H1 (cell line): ENCODE data around the gene ATE1. TPM values are rescaled to one million over a fixed set of nuclear protein-coding genes. Genes with fewer than 3 reads are reported as not detected.

Experiments used
- CTCF ChIA-PET: fragments of 300-600 bp; sonication (Branson Sonifier 250); formaldehyde crosslinking; loops from one replicate; lab custom pipeline; 2021; ENCODE audit not compliant: partially characterized antibody; lab: Charles Lee
- POLR2A ChIA-PET: fragments of 300-600 bp; sonication (Branson Sonifier 250); formaldehyde crosslinking; loops from one replicate; lab custom pipeline; 2021; ENCODE audit warnings: inconsistent platforms; ENCODE audit not compliant: partially characterized antibody; lab: Charles Lee
- DNase-seq, 2 experiments: peaks; one replicate each; pipeline versions ENCODE4 v3.0.0 to v3.0.0-alpha.2; 2010 to 2022; ENCODE audit warnings: low spot score in 2 of 2, low read depth in 1 of 2, mixed read lengths in 1 of 2
- FAIRE-seq: peaks from 2 replicates; lab custom pipeline; 2011; peaks lifted over from hg19 to GRCh38; lab: Jason Lieb, UNC
- H2AFZ ChIP-seq: 2 replicates; pipeline ENCODE4 v1.8.1; 2012; ENCODE audit warnings: low read length, inconsistent platforms
- H2AK5ac ChIP-seq: 2 replicates; pipeline ENCODE4 v1.6.1; 2013; ENCODE audit warnings: low read depth, low read length
- H2BK120ac ChIP-seq: replicated peaks from 2 replicates; pipeline ENCODE3; 2013; ENCODE audit warnings: low read depth, low read length, inconsistent platforms
- H2BK12ac ChIP-seq: 2 replicates; pipeline ENCODE4 v1.6.1; 2013; ENCODE audit warnings: low read depth, low read length
- H2BK15ac ChIP-seq: 2 replicates; pipeline ENCODE4 v1.6.1; 2013; ENCODE audit warnings: low read length
- H2BK20ac ChIP-seq: 2 replicates; pipeline ENCODE4 v1.6.1; 2013; ENCODE audit warnings: low read length
- H2BK5ac ChIP-seq: 2 replicates; pipeline ENCODE4 v1.6.1; 2013; ENCODE audit warnings: low read depth, low read length
- H3K14ac ChIP-seq: 2 replicates; pipeline ENCODE4 v1.6.1; 2013; ENCODE audit warnings: inconsistent platforms; ENCODE audit not compliant: insufficient read length
- H3K18ac ChIP-seq: 2 replicates; pipeline ENCODE4 v1.6.1; 2013; ENCODE audit warnings: low read length; ENCODE audit errors: extremely low read depth
- H3K23ac ChIP-seq: 2 replicates; pipeline ENCODE4 v1.6.1; 2013; ENCODE audit warnings: inconsistent platforms; ENCODE audit not compliant: insufficient read length
- H3K23me2 ChIP-seq: 2 replicates; pipeline ENCODE4 v1.6.1; 2013; ENCODE audit warnings: low read depth, low read length
- H3K27ac ChIP-seq: 2 replicates; pipeline ENCODE4 v1.6.1; 2011; ENCODE audit warnings: low read depth, low read length, inconsistent platforms
- H3K27me3 ChIP-seq, 4 experiments: replicated peaks in 1 of 4; 1 replicate in 1 of 4; 2 replicates in 3 of 4; pipeline versions ENCODE4 v1.6.1 to v1.8.1; 2011 to 2013; ENCODE audit warnings: low read length in 3 of 4, mild to moderate bottlenecking in 3 of 4, inconsistent platforms in 2 of 4, mixed read lengths in 2 of 4, moderate library complexity in 1 of 4; ENCODE audit not compliant: control insufficient read depth in 3 of 4, insufficient read depth in 3 of 4; ENCODE audit errors: extremely low read depth in 1 of 4
- H3K36me3 ChIP-seq, 4 experiments: 2 replicates each; pipeline versions ENCODE4 v1.6.1 to v1.8.1; 2011 to 2013; ENCODE audit warnings: mild to moderate bottlenecking in 4 of 4, low read length in 3 of 4, moderate library complexity in 2 of 4, control low read depth in 1 of 4, inconsistent platforms in 1 of 4; ENCODE audit not compliant: insufficient read depth in 4 of 4, control insufficient read depth in 2 of 4
- H3K4ac ChIP-seq: replicated peaks from 2 replicates; pipeline ENCODE3; 2013; ENCODE audit warnings: low read length, low read depth, mixed read lengths, inconsistent platforms; ENCODE audit not compliant: insufficient read length
- H3K4me1 ChIP-seq, 4 experiments: replicated peaks in 1 of 4; 1 replicate in 1 of 4; 2 replicates in 3 of 4; pipeline versions ENCODE4 v1.6.1 to v1.8.1; 2011 to 2013; ENCODE audit warnings: low read length in 3 of 4, inconsistent platforms in 2 of 4, mixed read lengths in 1 of 4; ENCODE audit not compliant: insufficient read depth in 4 of 4, control insufficient read depth in 3 of 4
- H3K4me2 ChIP-seq, 2 experiments: 2 replicates each; pipeline versions ENCODE4 v1.6.1 to v1.8.1; 2011 to 2013; ENCODE audit warnings: low read depth in 2 of 2, low read length in 2 of 2, control low read depth in 1 of 2, inconsistent platforms in 1 of 2, mild to moderate bottlenecking in 1 of 2; ENCODE audit not compliant: insufficient read depth in 1 of 2
- H3K4me3 ChIP-seq, 4 experiments: fragments of 200-600, 300-600 bp in 1 of 4; sonication (generic), shearing (Covaris generic), sonication (Bioruptor Twin) in 1 of 4; 2 replicates each; pipeline versions ENCODE4 v1.5.1 to v1.8.1; 2011 to 2016; ENCODE audit warnings: low read length in 4 of 4, low read depth in 3 of 4, control low read depth in 2 of 4, inconsistent platforms in 2 of 4, mild to moderate bottlenecking in 2 of 4, mixed read lengths in 1 of 4, moderate library complexity in 1 of 4; ENCODE audit not compliant: insufficient read depth in 2 of 4; ENCODE audit errors: extremely low read depth in 1 of 4
- H3K56ac ChIP-seq: replicated peaks from 2 replicates; pipeline ENCODE3; 2013; ENCODE audit warnings: low read depth, mild to moderate bottlenecking, mixed read lengths, low read length, inconsistent platforms; ENCODE audit not compliant: insufficient read length
- H3K79me1 ChIP-seq: 2 replicates; pipeline ENCODE4 v1.6.1; 2013; ENCODE audit warnings: low read depth, low read length, control low read depth
- H3K79me2 ChIP-seq, 2 experiments: 2 replicates each; pipeline versions ENCODE4 v1.6.1 to v1.8.1; 2012 to 2013; ENCODE audit warnings: low read length in 2 of 2, mild to moderate bottlenecking in 2 of 2, inconsistent platforms in 1 of 2; ENCODE audit not compliant: insufficient read depth in 2 of 2, control insufficient read depth in 1 of 2
- H3K9ac ChIP-seq, 4 experiments: replicated peaks in 1 of 4; 1 replicate in 1 of 4; 2 replicates in 3 of 4; pipeline versions ENCODE4 v1.6.1 to v1.8.1; 2011 to 2013; ENCODE audit warnings: low read depth in 3 of 4, low read length in 3 of 4, control low read depth in 2 of 4, mild to moderate bottlenecking in 2 of 4, moderate library complexity in 2 of 4, inconsistent platforms in 1 of 4; ENCODE audit errors: extremely low read depth in 1 of 4
- H3K9me3 ChIP-seq, 2 experiments: 2 replicates each; pipeline versions ENCODE4 v1.6.1 to v1.8.1; 2012 to 2013; ENCODE audit warnings: mild to moderate bottlenecking in 2 of 2, moderate library complexity in 2 of 2, control low read depth in 1 of 2, inconsistent platforms in 1 of 2, low read depth in 1 of 2, low read length in 1 of 2, mixed read lengths in 1 of 2; ENCODE audit not compliant: insufficient read depth in 2 of 2
- H4K20me1 ChIP-seq, 2 experiments: replicated peaks in 1 of 2; 2 replicates each; pipeline versions ENCODE3 to v1.8.1; 2011 to 2013; ENCODE audit warnings: inconsistent platforms in 2 of 2, low read length in 2 of 2, mild to moderate bottlenecking in 1 of 2; ENCODE audit not compliant: insufficient read depth in 2 of 2, control insufficient read depth in 1 of 2
- H4K5ac ChIP-seq: 2 replicates; pipeline ENCODE4 v1.6.1; 2013; ENCODE audit warnings: low read length, low read depth, mixed read lengths, inconsistent platforms; ENCODE audit not compliant: insufficient read length
- H4K8ac ChIP-seq: 2 replicates; pipeline ENCODE4 v1.8.0; 2013; ENCODE audit warnings: mild to moderate bottlenecking, moderate library complexity, low read length, inconsistent platforms; ENCODE audit not compliant: insufficient read depth; ENCODE audit errors: extremely low read depth
- H4K91ac ChIP-seq: replicated peaks from 2 replicates; pipeline ENCODE3; 2013; ENCODE audit warnings: low read length, mixed read lengths, inconsistent platforms; ENCODE audit not compliant: insufficient read length
- CBX5 ChIP-seq: fragments of 300-800, 300-1000 bp; sonication (generic); IDR thresholded peaks from 2 replicates; pipeline ENCODE4 v1.7.1; 2016; ENCODE audit warnings: antibody characterized with exemption, low read length, low read depth
- CEBPB ChIP-seq: IDR thresholded peaks from 2 replicates; pipeline ENCODE4 v1.6.1; 2012; ENCODE audit warnings: low read depth, low read length
- CREB1 ChIP-seq: IDR thresholded peaks from 2 replicates; pipeline ENCODE4 v1.6.1; 2012; ENCODE audit warnings: inconsistent platforms
- CTCF ChIP-seq, 3 experiments: IDR thresholded peaks; 1 replicate in 2 of 3; 2 replicates in 1 of 3; pipeline versions ENCODE4 v1.5.1 to v1.6.1; 2011; ENCODE audit warnings: low read length in 3 of 3, mild to moderate bottlenecking in 3 of 3, inconsistent platforms in 2 of 3, low read depth in 1 of 3, moderate library complexity in 1 of 3; ENCODE audit not compliant: insufficient read depth in 1 of 3; ENCODE audit errors: control extremely low read depth in 1 of 3
- E2F6 ChIP-seq: IDR thresholded peaks from 2 replicates; pipeline ENCODE4 v1.6.1; 2012; ENCODE audit warnings: inconsistent platforms
- EGR1 ChIP-seq: IDR thresholded peaks from 2 replicates; pipeline ENCODE4 v1.6.1; 2011; ENCODE audit warnings: low read depth, low read length, borderline replicate concordance
- EP300 ChIP-seq, 2 experiments: IDR thresholded peaks; 1 replicate in 1 of 2; 2 replicates in 1 of 2; pipeline ENCODE4 v1.6.1; 2011 to 2012; ENCODE audit warnings: low read depth in 2 of 2, low read length in 2 of 2, mild to moderate bottlenecking in 2 of 2, borderline replicate concordance in 1 of 2, inconsistent platforms in 1 of 2, moderate library complexity in 1 of 2
- KDM1A ChIP-seq: fragments of 200-600, 300-600 bp; sonication (generic); IDR thresholded peaks from 2 replicates; pipeline ENCODE4 v1.7.1; 2016; ENCODE audit warnings: mild to moderate bottlenecking, low read length, borderline replicate concordance
- NANOG ChIP-seq: IDR thresholded peaks from 2 replicates; pipeline ENCODE4 v1.6.1; 2011; ENCODE audit warnings: low read length, low read depth, mild to moderate bottlenecking, inconsistent platforms; ENCODE audit not compliant: insufficient read depth, poor library complexity, severe bottlenecking
- TCF12 ChIP-seq: IDR thresholded peaks from 2 replicates; pipeline ENCODE4 v1.6.1; 2011; ENCODE audit warnings: low read depth, mild to moderate bottlenecking, low read length
- WGBS, 2 experiments: shearing (Covaris generic) in 1 of 2; methylation state at CpG; one replicate each; pipeline versions ENCODE4 v1.1.6 to v1.1.7; 2013 to 2015; ENCODE audit warnings: low lambda C conversion rate in 2 of 2, mixed read lengths in 2 of 2, inconsistent platforms in 1 of 2, low coverage in 1 of 2, missing lambda C conversion rate in 1 of 2; ENCODE audit not compliant: insufficient replicate concordance in 2 of 2, insufficient coverage in 1 of 2, insufficient read length in 1 of 2; ENCODE audit errors: extremely low coverage in 1 of 2, missing lambda C conversion rate in 1 of 2; 5-methylcytosine and 5-hydroxymethylcytosine counted together
- polyA plus RNA-seq, 7 experiments: library from polyadenylated mRNA; depleted of rRNA in 3 of 7; stranded (reverse) in 5 of 7; unstranded in 2 of 7; fragments of >200 nt in 5 of 7; fragments of 200-250 nt in 2 of 7; gene quantifications; 1 replicate in 5 of 7; 2 replicates in 1 of 7; 4 replicates in 1 of 7; pipeline versions ENCODE4 v1.2.1 to v1.2.3, GENCODE V29; 2011 to 2013; ENCODE audit warnings: missing spikeins in 2 of 7, mixed read lengths in 2 of 7
- total RNA-seq: library from RNA; stranded (reverse); fragmentation: NEBNext Ultra II Directional; extraction: Animal tissue kit (Norgen Biotek cat#: 25700); gene quantifications from 2 replicates; pipeline ENCODE4 v1.2.1, GENCODE V29; 2021

ATE1 gene
- total and polyA plus RNA-seq, 2 of the 8 experiments (the other 6 are each of a cell fraction or from before 2014, with no cell fraction given), result 8.8 to 26.9 TPM

DNA sequence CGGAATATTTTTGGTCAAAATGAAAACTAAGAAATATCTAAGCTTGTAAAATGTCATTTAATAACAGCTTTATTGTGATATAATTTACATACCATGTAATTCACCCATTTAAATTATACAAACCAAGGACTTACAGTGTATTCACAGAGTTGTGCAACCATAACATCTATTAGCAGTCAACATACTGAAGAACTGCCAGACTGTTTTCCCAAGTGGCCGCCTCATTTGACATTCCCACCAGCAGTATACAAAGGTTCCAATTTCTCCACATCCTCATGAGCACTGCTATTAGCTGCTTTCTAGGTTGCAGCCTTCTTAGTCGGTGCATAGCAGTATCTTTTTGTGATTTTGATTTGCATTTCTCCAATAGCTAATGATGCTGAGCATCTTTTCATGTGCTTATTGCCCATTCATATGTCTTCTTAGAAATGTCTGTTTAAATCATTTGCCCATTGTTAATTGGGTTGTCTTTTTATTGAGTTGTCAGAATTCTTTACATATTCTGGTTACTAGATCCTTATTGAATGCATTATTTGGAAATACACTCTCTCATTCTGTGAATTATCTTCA is 176.6 kb downstream of the ATE1 start:
- H3K4me1 ChIP-seq, result peaks cover 0 to 5% (median 0%) of the 10 kb centered on the region in 4 experiments; a peak in 2 of 7 replicates
- H4K8ac ChIP-seq, result no peak overlapping the region
- H2BK5ac ChIP-seq, result no peak overlapping the region
- no peaks in the 10 kb centered on the region for H4K20me1 ChIP-seq
- H3K27me3 ChIP-seq, result no peaks in the 10 kb centered on the region
- no peak overlapping the region for H3K27ac ChIP-seq
- no peak for DNase-seq
- H3K14ac ChIP-seq, result no peak overlapping the region
- no peak overlapping the region for H3K18ac ChIP-seq
- no peaks in the 10 kb centered on the region; the same call in 1 of the 2 replicates for H3K79me1 ChIP-seq
- H3K4ac ChIP-seq, result no peak overlapping the region
- H2BK20ac ChIP-seq, result no peak overlapping the region
- H4K91ac ChIP-seq, result no peak overlapping the region
- H3K56ac ChIP-seq, result no peak overlapping the region
- ChIA-PET POLR2A (no interaction called here), CTCF (interaction anchor here (0.7 to 0.9 kb wide), 3 partner anchors 17 to 136 kb away, joined by 3 read pairs; no protein-coding TSS in a partner anchor)
- peaks cover 0 to 9% (median 0%) of the 10 kb centered on the region in 4 experiments; a peak in 1 of 8 replicates for H3K36me3 ChIP-seq
- H3K4me3 ChIP-seq, result no peak overlapping the region
- H3K9ac ChIP-seq, result no peak overlapping the region
- no peak overlapping the region for H2AK5ac ChIP-seq
- no peak overlapping the region for H2BK15ac ChIP-seq
- H2AFZ ChIP-seq, result no peak overlapping the region
- H2BK120ac ChIP-seq, result no peak overlapping the region
- FAIRE-seq, result no peak
- H2BK12ac ChIP-seq, result no peak overlapping the region
- no peak overlapping the region for H3K4me2 ChIP-seq
- no peaks in the 10 kb centered on the region for H3K23me2 ChIP-seq
- peaks cover 7 to 10% of the 10 kb centered on the region in 2 experiments; a peak in 3 of 4 replicates for H3K9me3 ChIP-seq
- H3K79me2 ChIP-seq, result no peaks in the 10 kb centered on the region
- H3K23ac ChIP-seq, result no peak overlapping the region
- no peak overlapping the region for H4K5ac ChIP-seq
- 89% methylated on average over 3 of the region's 3 CpGs; no CpG with 5 or more reads in 1 of the 2 experiments for WGBS, 2 experiments
- TF ChIP-seq CEBPB (no peak), CREB1 (no peak), CBX5 (no peak), EGR1 (no peak), TCF12 (no peak), E2F6 (no peak), KDM1A (no peak), CTCF (IDR thresholded peaks at IDR 0.05; ENCODE audit: control extremely low read depth in 1 of 3, insufficient read depth in 1 of 3, low read depth in 1 of 3, low read length in 3 of 3) (no peak), EP300 (IDR thresholded peaks at IDR 0.05; ENCODE audit: borderline replicate concordance in 1 of 2, low read depth in 2 of 2, low read length in 2 of 2) (no peak), NANOG (no peak)
